ENCODE data around the gene PTPRD.

The PTPRD gene

GRCh38 chr9:8728910-8729309 is 1883.9 kb downstream of the PTPRD start:
- Histone ChIP-seq H3K4me3 (ENCODE audit: insufficient read length, low read depth) (no peak overlapping the region), H3K9ac (ENCODE audit: insufficient read length, low read depth) (no peak overlapping the region), H3K9me3 (ENCODE audit: insufficient read depth, low read length) (no peaks in the 10 kb centered on the region), H3K27me3 (ENCODE audit: insufficient read depth, insufficient read length) (no peaks in the 10 kb centered on the region), H3K36me3 (ENCODE audit: insufficient read depth, insufficient read length, low read length) (no peaks in the 10 kb centered on the region), H3K4me1 (ENCODE audit: insufficient read depth, insufficient read length) (no peaks in the 10 kb centered on the region)
- TF ChIP-seq YY1 (IDR thresholded peaks at IDR 0.05; ENCODE audit: insufficient read depth, insufficient read length) (no peak), SUZ12 (IDR thresholded peaks at IDR 0.05; ENCODE audit: extremely low read depth, insufficient read depth, insufficient read length) (no peak), ZNF274 (IDR thresholded peaks at IDR 0.05; ENCODE audit: low read depth, low read length) (no peak)
- DNase-seq (ENCODE audit: low read depth, low spot score), result no peak

GRCh38 chr9:8727191-8727590 is 1885.6 kb downstream of the PTPRD start:
- Histone ChIP-seq H3K4me3 (ENCODE audit: insufficient read length, low read depth) (no peak overlapping the region), H3K4me1 (ENCODE audit: insufficient read depth, insufficient read length) (no peaks in the 10 kb centered on the region), H3K27me3 (ENCODE audit: insufficient read depth, insufficient read length) (no peaks in the 10 kb centered on the region), H3K36me3 (ENCODE audit: insufficient read depth, insufficient read length, low read length) (no peaks in the 10 kb centered on the region), H3K9me3 (ENCODE audit: insufficient read depth, low read length) (no peaks in the 10 kb centered on the region), H3K9ac (ENCODE audit: insufficient read length, low read depth) (no peak overlapping the region)
- no peak for DNase-seq (ENCODE audit: low read depth, low spot score)
- TF ChIP-seq YY1 (IDR thresholded peaks at IDR 0.05; ENCODE audit: insufficient read depth, insufficient read length) (no peak), SUZ12 (IDR thresholded peaks at IDR 0.05; ENCODE audit: extremely low read depth, insufficient read depth, insufficient read length) (no peak), ZNF274 (IDR thresholded peaks at IDR 0.05; ENCODE audit: low read depth, low read length) (no peak)

DNA sequence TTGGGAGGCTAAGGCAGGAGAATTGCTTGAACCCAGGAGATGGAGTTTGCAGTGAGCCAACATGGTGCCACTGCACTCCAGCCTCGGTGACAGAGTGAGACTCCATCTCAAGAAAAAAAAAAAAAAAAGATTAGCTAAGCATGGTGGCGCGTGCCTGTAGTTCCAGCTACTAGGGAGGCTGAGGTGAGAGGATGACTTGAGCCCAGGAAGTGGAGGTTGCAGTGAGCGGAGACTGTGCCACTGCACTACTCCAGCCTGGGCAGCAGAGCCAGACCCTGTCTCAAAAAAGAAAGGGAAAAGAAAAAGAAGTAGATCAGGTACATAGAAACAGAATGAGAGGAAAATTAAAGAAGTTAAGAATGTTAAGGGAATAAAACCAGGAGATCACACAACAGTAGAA is 1886.1 kb downstream of the PTPRD start:
- Histone ChIP-seq H3K36me3 (ENCODE audit: insufficient read depth, insufficient read length, low read length) (no peaks in the 10 kb centered on the region), H3K9ac (ENCODE audit: insufficient read length, low read depth) (no peak overlapping the region), H3K4me3 (ENCODE audit: insufficient read length, low read depth) (no peak overlapping the region), H3K4me1 (ENCODE audit: insufficient read depth, insufficient read length) (no peaks in the 10 kb centered on the region), H3K27me3 (ENCODE audit: insufficient read depth, insufficient read length) (no peaks in the 10 kb centered on the region), H3K9me3 (ENCODE audit: insufficient read depth, low read length) (no peaks in the 10 kb centered on the region)
- no peak for DNase-seq (ENCODE audit: low read depth, low spot score)
- TF ChIP-seq ZNF274 (IDR thresholded peaks at IDR 0.05; ENCODE audit: low read depth, low read length), result no peak
- TF ChIP-seq SUZ12 (IDR thresholded peaks at IDR 0.05; ENCODE audit: extremely low read depth, insufficient read depth, insufficient read length), result no peak
- no peak for TF ChIP-seq YY1 (IDR thresholded peaks at IDR 0.05; ENCODE audit: insufficient read depth, insufficient read length)

- no peak for DNase-seq (ENCODE audit: low read depth, low spot score)
- Histone ChIP-seq H3K9ac (ENCODE audit: insufficient read length, low read depth) (no peak overlapping the region), H3K9me3 (ENCODE audit: insufficient read depth, low read length) (no peaks in the 10 kb centered on the region), H3K27me3 (ENCODE audit: insufficient read depth, insufficient read length) (no peaks in the 10 kb centered on the region), H3K36me3 (ENCODE audit: insufficient read depth, insufficient read length, low read length) (no peaks in the 10 kb centered on the region), H3K4me3 (ENCODE audit: insufficient read length, low read depth) (no peak overlapping the region), H3K4me1 (ENCODE audit: insufficient read depth, insufficient read length) (no peaks in the 10 kb centered on the region)
- TF ChIP-seq SUZ12 (IDR thresholded peaks at IDR 0.05; ENCODE audit: extremely low read depth, insufficient read depth, insufficient read length), result no peak
- TF ChIP-seq YY1 (IDR thresholded peaks at IDR 0.05; ENCODE audit: insufficient read depth, insufficient read length), result no peak
- no peak for TF ChIP-seq ZNF274 (IDR thresholded peaks at IDR 0.05; ENCODE audit: low read depth, low read length)
Measured at GRCh38 chr9:8725635-8726034, 1887.2 kb downstream of the PTPRD start.

DNA sequence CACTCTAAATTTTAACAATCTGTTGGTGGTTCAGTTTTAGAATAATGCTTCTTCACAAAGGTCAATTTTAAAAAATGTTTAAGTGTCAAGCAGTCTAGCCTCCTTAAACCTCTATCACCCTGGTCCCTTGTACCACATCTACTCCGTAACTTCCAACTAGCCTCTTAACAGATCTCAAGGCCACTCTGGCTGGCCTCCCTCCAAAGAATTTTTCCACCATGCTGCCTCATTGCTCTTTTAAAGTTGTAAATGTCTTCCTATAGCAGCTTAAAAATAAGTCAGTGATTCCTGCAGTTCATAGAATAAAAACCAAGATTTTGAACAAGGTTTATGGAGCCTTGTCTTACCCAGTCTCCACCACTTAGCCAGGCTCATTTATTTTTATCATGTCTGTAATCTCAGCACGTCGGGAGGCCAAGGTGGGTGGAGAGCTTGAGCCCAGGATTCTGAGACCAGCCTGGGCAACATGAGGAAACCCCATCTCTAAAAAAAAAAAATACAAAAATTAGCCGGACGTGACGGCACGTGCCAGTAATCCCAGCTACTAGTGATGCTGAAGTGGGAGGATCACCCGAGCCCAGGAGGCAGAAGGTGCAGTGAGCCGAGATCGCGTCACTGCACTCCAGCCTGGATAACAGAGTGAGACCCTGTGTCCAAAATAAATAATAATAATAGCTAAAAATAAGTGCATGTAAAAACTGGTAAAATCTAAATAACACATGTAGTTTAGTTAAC is 1888.4 kb downstream of the PTPRD start:
- H3K4me3 ChIP-seq (ENCODE audit: insufficient read length, low read depth), result no peak overlapping the region
- DNase-seq (ENCODE audit: low read depth, low spot score), result no peak
- TF ChIP-seq YY1 (IDR thresholded peaks at IDR 0.05; ENCODE audit: insufficient read depth, insufficient read length) (no peak), ZNF274 (IDR thresholded peaks at IDR 0.05; ENCODE audit: low read depth, low read length) (no peak), SUZ12 (IDR thresholded peaks at IDR 0.05; ENCODE audit: extremely low read depth, insufficient read depth, insufficient read length) (no peak)
- H3K4me1 ChIP-seq (ENCODE audit: insufficient read depth, insufficient read length), result no peaks in the 10 kb centered on the region
- H3K9me3 ChIP-seq (ENCODE audit: insufficient read depth, low read length), result no peaks in the 10 kb centered on the region
- no peak overlapping the region for H3K9ac ChIP-seq (ENCODE audit: insufficient read length, low read depth)
- H3K36me3 ChIP-seq (ENCODE audit: insufficient read depth, insufficient read length, low read length), result no peaks in the 10 kb centered on the region
- no peaks in the 10 kb centered on the region for H3K27me3 ChIP-seq (ENCODE audit: insufficient read depth, insufficient read length)

- Histone ChIP-seq H3K4me1 (ENCODE audit: insufficient read depth, insufficient read length) (no peaks in the 10 kb centered on the region), H3K9me3 (ENCODE audit: insufficient read depth, low read length) (no peaks in the 10 kb centered on the region), H3K4me3 (ENCODE audit: insufficient read length, low read depth) (no peak overlapping the region), H3K36me3 (ENCODE audit: insufficient read depth, insufficient read length, low read length) (no peaks in the 10 kb centered on the region), H3K9ac (ENCODE audit: insufficient read length, low read depth) (no peak overlapping the region), H3K27me3 (ENCODE audit: insufficient read depth, insufficient read length) (no peaks in the 10 kb centered on the region)
- DNase-seq (ENCODE audit: low read depth, low spot score), result no peak
- TF ChIP-seq SUZ12 (IDR thresholded peaks at IDR 0.05; ENCODE audit: extremely low read depth, insufficient read depth, insufficient read length), result no peak
- TF ChIP-seq ZNF274 (IDR thresholded peaks at IDR 0.05; ENCODE audit: low read depth, low read length), result no peak
- TF ChIP-seq YY1 (IDR thresholded peaks at IDR 0.05; ENCODE audit: insufficient read depth, insufficient read length), result no peak
Measured at GRCh38 chr9:8723195-8723594, 1889.6 kb downstream of the PTPRD start.

DNA sequence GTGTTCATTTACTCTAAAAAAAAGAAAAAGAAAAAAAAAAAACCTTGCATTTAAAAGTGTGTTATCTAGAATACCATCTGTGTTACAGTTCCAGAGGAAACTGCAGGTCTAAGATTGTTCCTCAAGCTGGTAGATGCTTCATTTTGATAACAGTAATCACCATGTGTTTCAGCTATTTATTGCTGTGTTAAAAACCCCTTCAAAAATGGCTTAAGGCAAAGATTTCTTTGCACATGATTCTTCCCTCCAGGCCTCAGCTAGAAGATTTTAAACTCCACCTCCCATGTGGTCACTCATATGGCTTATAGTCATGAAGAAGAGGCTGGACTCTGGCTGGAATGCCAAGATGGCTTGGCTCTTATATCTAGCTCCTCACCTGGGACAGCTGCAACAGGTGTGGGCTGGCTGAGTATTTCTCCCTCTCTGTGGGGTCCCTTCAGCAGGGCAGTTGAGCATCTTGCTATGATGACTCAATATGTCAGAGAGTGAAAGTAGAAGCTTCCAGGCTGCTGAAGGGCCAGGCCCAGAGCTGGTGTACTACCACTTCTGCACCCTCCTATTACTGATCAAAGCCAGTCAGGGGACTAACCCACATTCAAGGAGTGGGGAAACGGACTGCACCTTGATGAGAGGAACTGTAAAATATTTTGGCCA is 1892.8 kb downstream of the PTPRD start:
- no peak overlapping the region for H3K9ac ChIP-seq (ENCODE audit: insufficient read length, low read depth)
- no peaks in the 10 kb centered on the region for H3K27me3 ChIP-seq (ENCODE audit: insufficient read depth, insufficient read length)
- no peak for TF ChIP-seq YY1 (IDR thresholded peaks at IDR 0.05; ENCODE audit: insufficient read depth, insufficient read length)
- no peak for TF ChIP-seq SUZ12 (IDR thresholded peaks at IDR 0.05; ENCODE audit: extremely low read depth, insufficient read depth, insufficient read length)
- no peak for TF ChIP-seq ZNF274 (IDR thresholded peaks at IDR 0.05; ENCODE audit: low read depth, low read length)
- no peaks in the 10 kb centered on the region for H3K9me3 ChIP-seq (ENCODE audit: insufficient read depth, low read length)
- no peaks in the 10 kb centered on the region for H3K4me1 ChIP-seq (ENCODE audit: insufficient read depth, insufficient read length)
- H3K36me3 ChIP-seq (ENCODE audit: insufficient read depth, insufficient read length, low read length), result no peaks in the 10 kb centered on the region
- no peak for DNase-seq (ENCODE audit: low read depth, low spot score)
- no peak overlapping the region for H3K4me3 ChIP-seq (ENCODE audit: insufficient read length, low read depth)
